Activated CD8-positive, alpha-beta memory T cell treated with anti-CD3 and anti-CD28 coated beads for 24 hours (primary cell): ENCODE results near the gene CCDC14.
"Not testable (repeated sequence)": the region's sequence is repeated elsewhere in the genome, so short reads cannot be mapped to it uniquely, and the experiment has no call there.

ENCODE experiments used
- DNase-seq: peaks from one replicate; pipeline ENCODE4 v3.0.0-alpha.2; 2020

CCDC14 gene

DNA sequence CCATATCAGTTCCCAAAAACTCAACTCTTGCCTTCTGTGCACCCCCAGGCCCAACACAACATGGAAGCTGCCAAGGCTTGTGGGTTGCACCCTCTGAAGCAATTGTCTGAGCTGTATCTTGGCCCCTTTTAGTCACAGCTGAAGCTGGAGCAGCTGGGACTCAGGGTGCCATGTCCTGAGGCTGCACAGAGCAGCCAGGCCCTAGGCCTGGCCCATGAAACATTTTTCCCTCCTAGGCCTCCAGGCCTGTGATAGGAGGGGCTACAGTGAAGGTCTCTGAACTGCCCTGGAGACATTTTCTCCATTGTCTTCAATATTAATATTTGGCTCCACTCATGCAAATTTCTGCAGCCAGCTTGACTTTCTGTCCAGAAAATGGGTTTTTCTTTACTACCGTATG, 68.8 kb downstream of the CCDC14 start:
- no peak for DNase-seq

DNA sequence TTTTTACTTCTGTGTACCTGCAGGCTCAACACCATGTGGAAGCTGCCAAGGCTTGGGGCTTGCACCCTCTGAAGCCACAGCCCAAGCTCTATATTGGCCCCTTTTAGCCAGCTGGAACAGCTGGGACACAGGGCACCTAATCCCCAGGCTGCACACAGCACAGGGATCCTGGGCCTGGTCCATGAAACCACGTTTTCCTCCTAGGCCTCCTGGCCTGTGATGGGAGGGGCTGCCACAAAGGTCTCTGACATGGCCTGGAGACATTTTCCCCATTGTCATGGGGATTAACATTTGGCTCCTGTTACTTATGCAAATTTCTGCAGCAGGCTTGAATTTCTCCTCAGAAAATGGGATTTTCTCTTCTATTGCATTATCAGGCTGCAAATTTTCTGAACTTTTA, 70.0 kb downstream of the CCDC14 start:
- not testable (repeated sequence) for DNase-seq

DNA sequence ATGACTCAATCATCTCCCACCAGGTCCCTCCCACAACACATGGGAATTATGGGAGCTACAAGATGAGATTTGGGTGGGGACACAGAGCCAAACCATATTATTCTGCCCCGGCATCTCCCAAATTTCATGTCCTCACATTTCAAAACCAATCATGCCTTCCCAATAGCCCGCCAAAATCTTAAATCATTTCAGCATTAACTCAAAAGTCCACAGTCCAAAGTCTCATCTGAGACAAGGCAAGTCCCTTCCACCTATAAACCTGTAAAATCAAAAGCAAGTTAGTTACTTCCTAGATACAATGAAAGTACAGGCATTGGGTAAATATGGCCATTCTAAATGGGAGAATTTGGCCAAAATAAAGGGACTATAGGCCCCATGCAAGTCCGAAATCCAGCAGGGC, 70.9 kb downstream of the CCDC14 start:
- not testable (repeated sequence) for DNase-seq

DNA sequence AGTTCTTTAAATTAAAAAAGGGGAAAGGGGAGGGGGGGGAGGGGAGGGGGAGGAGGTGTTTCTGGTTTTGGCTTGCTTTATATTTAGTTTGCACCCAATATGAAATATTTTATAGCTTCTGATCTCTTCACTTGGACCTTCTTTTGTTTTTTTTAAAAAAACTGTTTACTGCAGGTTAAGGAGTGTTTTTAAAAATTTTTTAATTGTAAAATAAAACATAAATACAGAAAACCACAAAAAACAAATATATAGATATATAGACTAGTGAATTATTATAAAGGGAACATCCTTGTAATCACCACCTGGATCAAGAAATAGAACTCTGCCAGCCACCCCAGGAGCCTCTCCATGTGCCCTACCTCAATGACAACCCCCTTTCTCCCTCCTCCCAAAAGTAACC, 76.0 kb downstream of the CCDC14 start:
- DNase-seq = no peak

DNA sequence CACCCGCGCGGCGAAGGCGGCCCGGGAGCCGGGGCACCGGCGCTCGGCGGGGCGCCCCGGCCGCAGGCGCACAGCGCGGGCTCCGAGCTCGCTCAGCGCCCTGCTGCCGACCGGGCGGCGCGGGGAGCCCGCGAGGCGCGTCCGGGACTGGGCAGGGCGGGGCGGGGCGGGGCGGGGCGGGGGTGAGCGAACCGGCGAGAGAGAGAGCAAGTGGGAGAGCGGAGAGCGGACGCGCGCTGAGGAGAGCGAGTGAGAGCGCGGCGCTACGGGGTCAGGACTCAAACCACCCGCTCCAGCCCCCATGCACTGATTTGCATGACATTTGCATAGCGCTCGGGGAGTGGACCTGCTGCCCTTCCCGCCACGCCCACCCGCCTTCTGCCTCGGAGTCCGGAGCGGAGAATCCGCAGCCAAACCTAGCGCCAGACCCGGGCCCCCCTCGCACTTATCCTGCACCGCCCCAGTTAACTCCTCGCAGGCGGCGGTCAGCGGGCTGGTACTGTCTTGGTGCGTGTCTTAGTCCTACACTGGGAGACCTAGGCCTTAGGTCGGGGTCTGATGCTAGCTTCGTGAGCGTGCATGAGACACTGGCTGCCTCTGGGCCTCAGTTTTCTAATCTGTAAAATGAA, 76.7 kb downstream of the CCDC14 start, which contains the start of gene MYLK:
Gene MYLK, minus strand, starts transcription at position 130 of the 629 bp plus-strand sequence. CDS start 90,491 bp downstream, outside the sequence.
- DNase-seq = peak; percentile 65

DNA sequence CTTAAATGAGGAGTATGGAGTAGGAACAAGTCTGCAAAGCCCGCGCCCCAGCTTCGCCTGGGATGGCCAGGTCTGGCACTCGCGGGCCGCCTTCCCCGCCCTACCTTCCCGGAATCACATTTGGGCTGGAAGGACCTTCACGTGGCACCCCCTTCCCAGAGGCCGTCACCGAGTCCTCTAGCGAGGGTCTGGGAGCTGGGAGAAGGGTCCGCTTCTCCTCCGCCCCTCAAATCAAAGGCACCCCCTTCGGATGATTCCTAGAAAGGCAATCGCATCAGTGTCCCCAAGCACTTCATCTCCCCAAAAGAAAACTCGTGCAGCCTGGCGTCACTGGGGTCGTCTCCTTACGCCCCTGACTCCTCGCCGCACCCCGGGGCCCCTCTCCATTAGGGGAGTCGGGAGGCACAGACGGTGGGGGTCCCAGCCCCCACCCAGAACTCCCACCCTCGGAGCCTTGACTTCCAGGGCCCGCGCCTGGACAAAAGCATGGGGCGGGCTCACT, 77.3 kb downstream of the CCDC14 start:
- DNase-seq = no peak

DNA sequence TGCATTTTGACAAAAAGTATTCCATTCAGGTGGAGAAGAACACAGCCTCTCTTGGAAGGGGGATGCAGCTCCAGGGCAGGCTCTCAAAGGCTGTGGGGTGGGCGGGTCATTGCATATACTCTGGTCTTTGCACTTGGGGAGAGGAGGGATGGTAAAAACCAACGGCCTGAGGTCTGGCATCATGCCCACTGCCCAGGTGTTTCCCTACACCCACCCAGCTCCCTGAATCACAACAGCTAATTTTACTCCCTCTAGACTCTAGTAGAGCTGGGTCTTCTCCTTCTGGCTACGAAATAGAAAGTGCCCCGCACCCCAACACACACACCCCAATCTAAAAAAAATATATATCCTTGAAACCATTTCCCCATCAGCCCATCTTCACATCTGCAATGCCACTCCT, 77.9 kb downstream of the CCDC14 start:
- no peak for DNase-seq

DNA sequence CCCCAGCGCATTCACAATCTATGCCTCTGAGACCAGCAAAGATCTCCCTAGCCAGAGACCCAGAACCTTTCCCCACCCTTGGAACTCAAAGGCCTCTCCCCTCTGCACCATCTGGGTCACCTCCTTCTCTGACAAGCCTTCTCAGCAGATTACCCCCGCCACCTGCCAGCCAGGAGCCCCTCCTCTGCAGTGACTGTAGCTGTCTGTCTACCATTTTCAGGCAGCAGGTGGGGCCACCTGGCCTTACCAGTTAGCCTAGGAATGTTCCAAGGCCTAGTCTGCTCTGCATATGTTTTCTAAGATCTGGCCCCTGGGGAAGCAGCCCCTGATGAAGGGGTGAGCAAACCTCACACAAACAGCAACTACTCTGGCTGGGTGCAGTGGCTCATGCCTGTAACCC, 79.3 kb downstream of the CCDC14 start:
- DNase-seq = no peak

DNA sequence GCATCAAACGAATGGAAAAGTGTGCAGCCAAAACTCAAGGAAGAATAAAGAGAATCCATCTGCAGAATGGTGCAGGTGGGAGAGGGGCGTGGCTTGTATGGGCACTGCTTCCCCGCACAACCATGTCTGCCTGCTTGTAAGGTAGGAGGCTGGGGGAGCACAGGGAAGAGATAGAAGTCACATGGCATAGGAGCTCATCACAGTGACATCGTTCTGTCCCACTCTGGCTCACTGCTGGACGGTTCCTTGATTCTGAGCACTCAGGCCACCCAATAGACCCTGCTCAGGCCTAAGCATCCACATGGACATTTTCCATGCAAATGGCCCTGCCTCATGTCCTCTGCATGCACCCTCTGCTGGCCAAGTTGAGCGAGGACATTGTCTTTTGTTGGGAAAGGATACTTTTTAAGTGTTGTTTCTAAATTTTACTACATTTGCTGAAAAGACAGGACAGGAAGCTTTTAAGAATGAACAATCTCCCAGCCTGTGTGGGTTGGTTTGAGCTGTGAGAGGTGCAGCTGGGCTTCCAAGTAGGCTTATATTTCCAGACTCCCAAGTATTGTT, 79.9 kb downstream of the CCDC14 start:
- no peak for DNase-seq

DNA sequence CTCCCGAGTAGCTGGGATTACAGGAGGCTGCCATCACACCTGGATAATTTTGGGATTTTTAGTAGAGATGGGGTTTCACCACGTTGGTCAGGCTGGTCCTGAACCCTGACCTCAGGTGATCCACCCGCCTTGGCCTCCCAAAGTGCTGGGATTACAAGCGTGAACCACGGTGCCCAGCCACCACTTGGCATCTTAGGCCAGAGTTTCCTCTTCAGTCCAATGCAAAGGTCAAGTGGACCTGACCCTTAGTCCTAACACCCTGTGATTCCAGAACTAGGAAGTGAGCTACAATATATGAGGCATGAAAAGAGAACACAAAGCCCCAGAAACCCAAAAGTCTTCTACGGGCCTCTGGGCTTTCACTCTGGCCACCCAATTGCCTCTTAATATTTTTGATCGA, 82.2 kb downstream of the CCDC14 start:
- DNase-seq = no peak

DNA sequence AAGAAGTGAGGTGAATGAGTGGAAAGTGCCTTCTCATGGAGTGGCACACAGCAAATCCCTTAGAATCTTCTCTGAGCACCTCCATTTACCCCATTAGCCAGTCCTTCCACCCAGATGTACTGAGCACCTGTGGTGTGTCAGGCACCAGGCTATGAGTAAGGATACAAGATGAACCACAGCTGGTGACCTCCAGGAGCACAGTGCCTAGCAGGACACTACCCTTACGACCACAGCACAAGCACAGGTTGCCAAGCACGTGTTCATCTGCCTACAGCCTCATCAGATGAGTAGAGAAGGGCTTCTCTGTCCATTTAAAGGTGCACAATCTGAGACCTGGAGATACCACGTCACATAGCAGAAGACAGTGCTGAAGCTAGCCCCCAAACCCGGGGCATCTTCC, 83.1 kb downstream of the CCDC14 start:
- DNase-seq = no peak

DNA sequence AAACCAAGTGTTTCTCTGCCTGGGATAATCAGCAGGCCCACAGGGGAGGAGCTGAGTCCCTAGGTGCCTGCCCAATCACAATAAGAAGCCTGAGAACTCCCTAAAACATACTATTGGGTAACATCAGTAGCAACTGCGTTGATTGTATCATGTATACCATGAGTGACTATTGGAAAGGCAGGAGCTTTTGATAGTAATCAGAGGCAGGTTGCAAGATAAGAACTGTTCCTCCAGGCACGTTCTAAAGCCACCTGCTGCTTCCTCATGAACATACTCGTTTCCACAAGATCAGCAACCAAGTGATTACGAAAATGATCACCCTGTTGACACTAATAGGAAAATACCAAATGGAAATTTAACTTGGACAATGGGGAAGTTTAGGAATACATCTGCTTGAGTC, 83.6 kb downstream of the CCDC14 start:
- DNase-seq = no peak

DNA sequence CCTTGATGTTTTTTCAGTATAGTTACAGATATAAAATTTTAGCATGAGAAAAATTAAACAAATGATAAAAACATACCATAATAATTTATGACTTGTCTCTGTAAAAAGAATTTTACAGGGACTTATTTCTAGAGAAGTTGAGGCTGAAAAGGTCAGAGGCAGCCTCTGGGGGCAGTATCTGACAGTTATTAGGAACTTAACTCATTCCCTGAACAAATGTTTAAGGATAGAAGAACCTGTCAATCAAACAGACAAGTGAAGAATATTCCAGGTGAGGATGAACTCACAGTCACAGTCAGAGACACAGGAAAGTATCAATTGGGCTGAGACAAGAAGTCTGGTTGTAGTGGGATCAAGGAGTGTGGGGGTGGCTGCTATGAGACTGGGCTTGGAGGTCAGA, 84.2 kb downstream of the CCDC14 start:
- DNase-seq = no peak

DNA sequence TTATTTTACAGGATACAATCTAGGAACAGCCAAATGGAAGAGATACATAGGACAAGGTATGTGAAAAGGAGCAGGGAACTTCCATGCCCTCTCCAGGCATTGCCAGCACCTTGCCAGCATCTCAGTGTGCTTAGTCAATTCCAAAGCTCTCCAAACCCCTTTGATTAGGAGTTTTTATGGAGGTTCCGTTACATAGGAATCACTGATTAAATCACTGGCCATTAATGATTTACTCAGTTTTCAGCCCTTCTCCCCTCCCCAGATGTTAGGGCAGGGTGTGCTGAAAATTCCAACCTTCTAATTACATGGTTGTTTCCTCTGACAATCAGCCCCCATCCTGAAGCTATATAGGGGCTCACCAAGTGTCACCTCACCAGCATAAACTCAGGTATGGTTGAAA, 88.4 kb downstream of the CCDC14 start:
- DNase-seq = no peak

DNA sequence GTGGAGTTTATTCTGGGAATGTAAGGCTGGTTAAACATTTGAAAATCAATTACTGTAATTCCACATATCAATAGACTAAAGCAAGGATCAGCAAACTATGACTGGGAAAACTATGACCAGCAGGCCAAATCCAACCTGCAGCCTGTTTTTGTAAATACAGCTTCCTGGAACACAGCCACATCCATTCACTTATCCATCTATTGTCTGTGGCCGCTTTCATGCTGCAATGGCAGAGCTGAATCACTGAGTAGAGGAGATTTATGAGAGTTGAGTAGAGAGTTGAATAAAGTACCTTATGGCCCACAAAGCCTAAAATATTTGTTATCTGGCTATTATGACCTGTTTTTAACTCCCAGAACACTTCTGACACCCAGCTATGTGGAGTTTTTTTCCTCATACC, 89.1 kb downstream of the CCDC14 start:
- no peak for DNase-seq

DNA sequence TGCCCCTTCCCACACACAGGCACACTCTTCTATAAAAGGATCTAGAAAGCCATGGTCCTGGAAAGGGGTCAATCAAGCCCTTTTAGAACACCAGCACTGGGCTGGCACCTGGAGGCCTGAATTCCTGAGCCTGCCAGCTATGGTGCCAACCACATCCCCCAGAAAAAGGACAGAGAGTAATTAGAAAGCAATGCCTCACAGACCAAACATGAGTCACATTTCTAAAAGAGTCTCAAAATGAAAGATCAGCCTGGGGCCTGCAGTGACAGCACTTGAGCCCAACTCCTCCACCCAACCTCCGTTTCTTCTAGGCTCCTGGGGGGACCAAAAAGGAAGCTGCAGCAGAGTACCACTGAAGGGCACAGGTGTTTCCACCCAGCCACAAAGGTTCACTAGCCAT, 91.0 kb downstream of the CCDC14 start:
- DNase-seq = no peak

DNA sequence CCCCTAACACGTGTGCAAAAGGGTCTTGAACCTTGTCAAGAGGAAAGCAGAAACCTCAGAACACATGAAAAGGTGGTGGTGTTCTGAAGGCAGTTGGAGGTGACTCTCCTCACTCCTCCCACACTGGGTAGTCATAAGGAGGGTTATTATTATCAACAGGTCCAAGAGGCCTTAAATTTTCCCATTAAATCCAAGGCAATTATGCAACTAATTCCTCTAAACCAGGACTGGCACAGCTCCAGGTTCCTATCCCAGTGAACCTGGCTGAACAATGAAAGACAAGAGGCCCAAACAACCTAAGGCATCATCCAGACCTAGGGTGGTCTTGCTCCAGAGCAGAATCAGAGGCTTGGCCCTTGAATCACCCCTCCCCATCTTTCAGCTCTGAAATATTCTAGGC, 91.9 kb downstream of the CCDC14 start:
- no peak for DNase-seq

DNA sequence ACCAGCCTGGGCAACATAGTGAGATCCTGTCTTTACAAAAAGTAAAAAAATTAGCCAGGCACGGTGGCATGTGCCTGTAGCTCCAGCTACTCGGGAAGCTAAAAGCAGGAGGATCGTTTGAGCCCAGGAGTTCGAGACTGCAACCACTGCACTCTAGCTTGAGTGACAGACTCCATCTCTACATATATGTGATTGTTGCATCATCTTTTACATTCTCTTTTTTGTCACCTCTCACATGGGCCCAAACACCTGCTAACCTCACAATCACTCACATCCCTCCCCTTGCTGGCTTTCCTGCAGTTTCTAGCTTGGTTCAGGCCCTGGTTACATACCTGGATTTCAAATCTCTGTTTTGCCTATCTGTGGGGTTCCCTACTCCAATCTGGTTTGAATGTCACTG, 96.3 kb downstream of the CCDC14 start:
- no peak for DNase-seq
